ENCODE measurements around the gene ARGFX.

ARGFX gene

GRCh38 chr3:121545574-121546455 lies 21.9 kb upstream of the ARGFX start, which contains the start of gene POLQ:
Gene POLQ, minus strand, starts transcription at chr3:121545988. Its CDS starts 111 bp downstream, at chr3:121545877.
- TF ChIP-seq CTCF (conservative IDR thresholded peaks at IDR 0.05), result no peak
- peak; percentile 98 for TF ChIP-seq ZFX (IDR thresholded peaks at IDR 0.05)

GRCh38 chr3:121552379-121552778 lies 15.4 kb upstream of the ARGFX start:
- H3K27ac ChIP-seq, result no peak overlapping the region
- TF ChIP-seq CTCF (conservative IDR thresholded peaks at IDR 0.05) (no peak), ZFX (IDR thresholded peaks at IDR 0.05) (no peak)

More at GRCh38 chr3:121545574-121546455, 21.9 kb upstream of the ARGFX start, which contains the start of gene POLQ:
- H3K27ac ChIP-seq, result peak within 1 kb of the TSS; percentile 86

- no peak overlapping the region for H3K27ac ChIP-seq
- TF ChIP-seq CTCF (conservative IDR thresholded peaks at IDR 0.05), result no peak
- no peak for TF ChIP-seq ZFX (IDR thresholded peaks at IDR 0.05)
Observed at GRCh38 chr3:121552797-121553196, 15.0 kb upstream of the ARGFX start.

GRCh38 chr3:121557426-121557934 lies 10.3 kb upstream of the ARGFX start:
- H3K27ac ChIP-seq, result no peak overlapping the region

GRCh38 chr3:121562148-121562547 lies 5.6 kb upstream of the ARGFX start:
- no peak for TF ChIP-seq ZFX (IDR thresholded peaks at IDR 0.05)
- TF ChIP-seq CTCF (conservative IDR thresholded peaks at IDR 0.05), result no peak
- H3K27ac ChIP-seq, result no peak overlapping the region

More at GRCh38 chr3:121557426-121557934, 10.3 kb upstream of the ARGFX start:
- TF ChIP-seq CTCF (conservative IDR thresholded peaks at IDR 0.05) (no peak), ZFX (IDR thresholded peaks at IDR 0.05) (no peak)

- no peak for TF ChIP-seq ZFX (IDR thresholded peaks at IDR 0.05)
- TF ChIP-seq CTCF (conservative IDR thresholded peaks at IDR 0.05), result no peak
- H3K27ac ChIP-seq, result no peak overlapping the region
Observed at GRCh38 chr3:121566773-121567172, 976 bp upstream of the ARGFX start.

GRCh38 chr3:121574449-121574848 lies 6.7 kb downstream of the ARGFX start:
- peak overlapping the region; percentile 23 for H3K27ac ChIP-seq
- TF ChIP-seq ZFX (IDR thresholded peaks at IDR 0.05), result no peak
- TF ChIP-seq CTCF (conservative IDR thresholded peaks at IDR 0.05), result no peak

All from C4-2B (cell line).